Esophagus mucosa (tissue), 1 donor: ENCODE measurements around the gene FER. TPM values are rescaled to one million over a fixed set of nuclear protein-coding genes. Genes with fewer than 3 reads are reported as not detected.
"Not testable (repeated sequence)": the region's sequence is repeated elsewhere in the genome, so short reads cannot be mapped to it uniquely, and the experiment has no call there.

Experiments
- ATAC-seq: fragments of 200-7000 bp; cut with Tn5 transposase; one replicate; pipeline ENCODE4 v1.9.1; 2020
- total RNA-seq: library from RNA; stranded (reverse); gene quantifications from one replicate; pipeline ENCODE4 v1.2.4, GENCODE V29; 2023
- donor health status: DM: yes; HTN: yes; CAD: no.

The FER gene
- 20.4 TPM for total RNA-seq

DNA sequence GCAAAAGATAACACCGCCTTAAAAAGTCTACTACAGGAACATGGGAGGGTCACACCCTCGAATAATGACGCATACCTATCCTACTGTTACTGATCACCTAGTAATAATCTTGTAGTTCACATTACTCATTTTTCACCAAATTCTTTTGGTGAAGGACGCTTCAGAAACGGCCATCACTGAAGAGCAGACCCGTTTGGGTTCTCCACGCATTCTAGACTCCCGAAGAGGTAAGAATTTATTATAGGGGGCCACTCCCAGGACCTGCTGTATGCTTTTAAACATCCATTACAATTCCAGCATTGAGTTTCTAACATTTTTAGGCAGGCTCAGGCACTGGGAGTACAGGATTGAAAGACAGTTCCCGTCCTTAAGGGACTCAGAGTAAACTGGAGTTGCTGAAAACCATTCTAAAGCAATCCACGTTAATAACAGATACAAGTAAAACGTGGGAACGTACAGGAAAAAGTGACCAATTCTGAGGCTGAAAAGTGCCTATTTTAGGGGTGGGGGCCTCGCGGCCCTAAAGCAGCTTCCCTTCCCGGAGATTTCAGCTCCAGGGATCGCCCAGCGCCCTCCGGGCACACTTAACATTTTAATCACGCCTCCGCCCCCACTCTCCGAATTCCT is at the start of gene FER:
TSS of gene FER (plus strand) at position 124 of the 627 bp plus-strand sequence. CDS start 50,286 bp downstream, outside the sequence.
- peak; percentile 74 for ATAC-seq

DNA sequence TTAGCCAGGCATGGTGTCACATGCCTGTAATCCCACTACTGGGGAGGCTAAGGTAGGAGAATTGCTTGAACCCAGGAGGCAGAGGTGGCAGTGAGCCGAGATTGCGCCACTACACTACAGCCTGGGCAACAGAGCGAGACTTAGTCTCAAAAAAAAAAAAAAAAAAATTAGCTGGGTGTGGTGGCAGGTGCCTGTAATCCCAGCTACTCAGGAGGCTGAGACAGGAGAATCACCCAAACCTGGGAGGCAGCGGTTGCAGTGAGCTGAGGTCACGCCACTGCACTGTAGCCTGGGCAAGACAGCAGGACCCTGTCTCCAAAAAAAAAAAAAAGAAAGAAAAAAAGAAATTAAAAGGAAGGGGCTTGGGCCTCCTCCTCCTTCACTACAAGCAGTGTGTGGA is 47.3 kb upstream of the FER start:
- ATAC-seq, result not testable (repeated sequence)

DNA sequence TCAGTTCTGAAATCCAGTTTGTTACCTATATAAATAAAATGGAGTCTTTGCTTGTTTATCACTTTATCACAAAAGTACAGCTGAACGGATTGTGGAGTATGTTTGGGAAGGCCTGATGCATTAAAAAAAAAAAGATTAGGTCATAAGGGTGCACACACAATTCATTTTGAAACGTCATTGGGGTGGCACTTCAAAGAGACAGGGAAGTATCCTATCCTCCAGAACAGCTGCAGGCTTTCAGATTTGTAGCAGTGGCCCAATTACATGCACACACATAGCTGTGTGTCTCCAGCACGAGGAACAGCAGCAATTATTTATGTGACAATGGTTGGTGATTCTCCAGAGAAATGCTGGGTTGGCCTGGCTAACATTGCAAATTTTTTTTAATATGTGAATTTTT is 46.8 kb upstream of the FER start:
- no peak for ATAC-seq

DNA sequence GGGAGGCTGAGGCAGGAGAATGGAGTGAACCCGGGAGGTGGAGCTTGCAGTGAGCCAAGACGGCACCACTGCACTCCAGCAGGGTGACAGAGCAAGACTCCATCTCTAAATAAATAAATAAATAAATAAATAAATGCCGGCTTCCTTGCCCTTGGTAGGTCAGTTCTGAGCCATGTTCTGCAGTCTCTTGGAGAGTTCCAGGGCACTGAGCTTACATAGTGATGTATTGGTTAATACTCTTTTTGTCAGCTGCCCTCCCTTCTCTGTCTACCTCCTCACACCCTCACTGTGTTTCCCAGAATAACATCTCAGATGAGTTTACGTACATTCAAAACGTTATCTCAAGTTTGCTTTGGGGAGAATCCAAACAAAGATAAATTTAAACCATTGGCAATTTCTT is 45.2 kb upstream of the FER start:
- no peak for ATAC-seq

DNA sequence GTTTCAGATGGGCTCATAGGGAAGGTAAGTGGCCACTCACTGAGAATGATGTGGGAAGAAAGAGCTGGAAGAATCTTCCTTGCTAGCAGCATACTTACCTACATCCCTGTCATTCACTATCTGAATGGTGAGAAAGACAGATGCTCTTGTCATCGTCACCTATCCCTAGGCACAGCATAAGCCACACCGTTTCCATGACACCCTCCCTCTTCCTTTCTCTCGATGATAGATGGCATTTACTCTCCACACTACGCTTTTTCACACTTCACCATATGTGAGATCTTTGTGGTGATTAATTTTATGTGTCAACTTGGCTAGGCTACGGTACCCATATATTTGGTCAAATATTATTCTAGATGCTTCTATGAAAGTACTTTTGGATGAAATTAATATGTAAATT is 44.4 kb upstream of the FER start:
- no peak for ATAC-seq

DNA sequence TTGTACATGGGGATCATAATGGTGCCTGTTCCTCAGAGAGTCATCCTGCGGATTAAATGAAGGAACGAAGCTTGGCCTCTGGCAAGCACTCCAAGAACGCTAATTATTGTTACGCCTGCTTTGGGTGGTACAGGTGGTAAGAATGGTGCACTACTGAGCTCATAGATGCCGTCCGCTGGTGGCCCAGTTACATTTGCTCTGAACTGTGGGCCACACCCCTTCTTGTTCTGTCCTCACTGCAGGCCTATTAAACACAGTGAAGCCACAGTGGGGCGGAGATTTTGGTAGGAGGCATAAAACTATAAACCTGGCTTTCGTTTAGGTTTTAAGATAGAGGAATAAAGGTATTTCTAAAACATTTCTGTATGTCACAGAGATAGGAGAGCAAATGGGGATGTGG is 40.6 kb upstream of the FER start:
- ATAC-seq, result no peak

DNA sequence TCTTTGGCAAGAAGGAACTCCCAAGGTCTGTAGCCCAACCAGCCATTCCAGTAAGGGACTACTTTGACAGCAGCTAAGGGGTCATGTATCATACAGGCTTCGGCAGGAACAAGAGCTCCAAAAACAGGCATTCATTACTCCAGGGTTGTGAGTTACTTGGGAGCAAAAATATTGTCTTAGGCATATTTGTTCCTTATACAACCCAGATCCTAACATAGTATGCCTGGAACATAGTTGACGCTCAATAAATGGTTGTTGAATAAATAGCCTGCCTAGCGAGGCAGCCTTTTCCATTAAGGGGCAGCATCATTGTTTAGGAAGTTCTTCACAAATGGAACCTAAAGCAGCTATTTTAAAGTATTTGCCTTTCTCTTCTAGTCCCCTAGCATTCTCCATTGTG is 35.8 kb upstream of the FER start:
- ATAC-seq, result no peak

DNA sequence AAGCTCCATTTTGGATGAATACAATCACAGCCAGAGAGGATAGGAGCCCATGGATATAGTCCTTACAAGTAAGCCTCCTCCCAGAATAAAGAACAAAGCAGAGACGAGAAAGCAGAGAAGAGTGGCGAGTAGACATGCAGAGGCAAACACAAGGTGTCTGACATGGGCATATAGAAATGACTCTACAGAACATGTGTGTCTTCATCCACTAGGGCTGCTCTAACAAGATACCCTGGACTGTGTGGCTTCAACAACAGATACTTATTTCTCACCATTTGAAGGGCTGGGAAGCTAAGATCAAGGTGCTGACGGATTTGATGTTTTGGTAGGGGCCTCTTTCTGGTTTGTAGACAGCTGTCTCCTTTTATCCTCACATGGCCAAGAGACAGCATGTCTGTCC is 32.3 kb upstream of the FER start:
- no peak for ATAC-seq

DNA sequence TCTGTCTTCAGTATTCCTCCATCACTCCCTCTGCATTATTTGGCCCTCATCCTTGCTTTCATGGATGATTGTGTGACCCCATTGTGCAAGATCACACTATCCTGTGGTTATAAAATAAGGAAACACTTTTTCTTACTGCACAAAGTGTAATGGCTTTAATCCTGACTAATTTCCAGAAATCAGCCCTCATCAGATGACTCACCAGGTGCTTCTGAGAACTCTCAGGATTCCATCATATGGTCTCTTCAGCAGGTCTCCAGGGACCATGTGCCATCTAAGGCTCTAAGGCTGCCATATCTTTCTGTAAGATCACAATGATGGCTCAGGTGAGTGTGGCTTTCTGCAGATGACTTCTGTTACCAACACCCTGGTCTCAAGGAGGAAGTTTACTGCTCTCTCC is 27.3 kb upstream of the FER start:
- peak; percentile 26 for ATAC-seq

DNA sequence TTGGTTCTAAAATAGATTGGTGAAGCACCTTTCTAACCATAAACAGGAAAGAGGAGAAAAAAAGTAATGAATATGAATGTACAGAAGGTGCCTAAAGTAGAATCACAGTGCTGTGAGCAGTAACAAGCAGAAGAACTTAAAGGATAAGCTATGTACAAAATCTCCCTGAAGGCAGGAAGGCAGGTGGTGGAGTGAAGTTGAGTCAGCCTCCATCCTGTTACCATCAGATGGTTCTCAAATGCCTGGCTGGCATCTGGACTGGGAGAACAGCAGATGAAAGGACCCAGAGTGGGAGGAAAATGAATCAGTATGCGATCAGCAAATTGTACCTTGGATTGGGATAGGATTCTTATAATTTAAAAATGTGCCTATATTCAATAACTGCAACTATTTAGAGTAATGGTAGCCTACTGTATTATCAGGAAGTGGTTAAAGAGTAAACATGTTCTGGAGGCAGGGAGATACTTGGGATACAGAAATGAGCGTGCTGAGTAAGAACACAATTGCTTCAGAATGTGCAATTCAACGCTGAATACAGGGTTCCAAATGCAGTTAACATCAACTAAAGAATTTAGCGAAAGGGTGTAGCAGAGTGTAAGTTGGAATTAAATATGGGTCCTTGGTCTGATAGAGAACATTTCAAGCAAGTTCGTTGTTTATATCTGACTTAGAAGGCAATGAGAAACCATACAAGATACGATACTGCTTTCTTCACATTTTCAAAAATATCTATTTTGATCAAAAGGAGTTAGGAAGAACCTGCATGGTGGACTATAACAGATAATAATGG is 21.1 kb upstream of the FER start:
- no peak for ATAC-seq

DNA sequence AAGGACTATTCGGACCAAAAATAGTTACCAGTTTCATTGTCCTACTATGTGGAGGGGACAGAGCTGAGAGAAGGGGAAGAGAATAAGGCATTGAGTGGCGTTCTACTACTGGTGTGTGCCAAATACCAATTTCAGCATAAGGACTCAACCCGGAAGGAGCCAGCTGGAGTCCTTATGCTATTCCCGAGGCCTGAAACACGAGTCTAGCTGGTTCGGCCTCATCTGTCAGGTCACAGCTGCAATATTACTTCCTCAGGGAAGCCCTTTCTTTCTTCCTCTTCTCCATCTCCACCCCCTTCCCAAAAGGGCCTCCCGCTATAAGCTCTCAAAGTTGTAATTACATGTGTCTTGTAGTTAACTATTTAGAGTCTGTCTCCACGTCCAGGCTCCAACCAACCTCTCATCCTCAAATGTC is 20.5 kb upstream of the FER start:
- ATAC-seq, result peak; percentile 82

DNA sequence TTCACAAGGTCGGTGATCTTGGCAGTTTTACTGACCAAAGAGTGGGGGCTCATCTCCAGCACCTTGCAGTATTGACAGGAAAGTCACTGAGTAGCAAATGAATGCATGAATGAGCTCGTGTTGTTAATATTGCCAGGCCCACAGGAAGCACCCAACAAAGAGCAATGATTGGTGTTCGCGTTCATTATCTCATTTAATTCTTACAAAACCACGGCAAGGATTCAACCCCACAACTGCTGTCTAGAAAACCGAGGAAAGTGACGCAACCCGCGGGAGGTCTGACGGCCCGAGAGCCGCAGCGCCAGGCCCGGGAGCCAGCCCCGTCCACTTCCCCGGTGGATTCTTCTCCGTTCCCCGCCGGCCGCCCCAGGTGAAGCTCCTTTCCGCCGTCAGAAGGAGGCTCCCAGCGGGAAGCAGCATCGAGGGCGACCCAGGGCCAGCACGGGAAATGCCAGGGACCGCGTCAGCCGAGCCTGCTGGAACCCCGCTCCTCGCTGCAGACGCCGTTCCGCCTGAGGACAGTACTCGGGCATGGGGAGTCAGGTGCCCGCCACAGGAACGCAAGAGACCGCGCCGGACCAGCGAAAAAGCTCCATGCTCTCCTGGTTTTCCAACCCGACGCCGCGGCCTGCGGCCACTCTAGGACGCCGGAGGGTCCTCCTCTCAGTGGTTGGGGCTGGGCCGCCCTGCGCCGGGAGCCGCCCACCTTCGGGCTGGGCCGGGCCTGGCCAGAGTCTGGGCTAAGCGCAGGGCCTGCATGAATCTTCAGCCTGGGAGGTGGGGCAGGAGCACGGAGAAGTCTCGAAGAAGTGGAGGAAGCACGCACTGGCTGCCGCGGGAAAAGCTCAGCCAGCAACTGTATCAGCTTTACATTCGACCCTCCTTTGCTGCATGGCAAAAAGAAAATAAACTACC is 19.8 kb upstream of the FER start:
- peak; percentile 99 for ATAC-seq

DNA sequence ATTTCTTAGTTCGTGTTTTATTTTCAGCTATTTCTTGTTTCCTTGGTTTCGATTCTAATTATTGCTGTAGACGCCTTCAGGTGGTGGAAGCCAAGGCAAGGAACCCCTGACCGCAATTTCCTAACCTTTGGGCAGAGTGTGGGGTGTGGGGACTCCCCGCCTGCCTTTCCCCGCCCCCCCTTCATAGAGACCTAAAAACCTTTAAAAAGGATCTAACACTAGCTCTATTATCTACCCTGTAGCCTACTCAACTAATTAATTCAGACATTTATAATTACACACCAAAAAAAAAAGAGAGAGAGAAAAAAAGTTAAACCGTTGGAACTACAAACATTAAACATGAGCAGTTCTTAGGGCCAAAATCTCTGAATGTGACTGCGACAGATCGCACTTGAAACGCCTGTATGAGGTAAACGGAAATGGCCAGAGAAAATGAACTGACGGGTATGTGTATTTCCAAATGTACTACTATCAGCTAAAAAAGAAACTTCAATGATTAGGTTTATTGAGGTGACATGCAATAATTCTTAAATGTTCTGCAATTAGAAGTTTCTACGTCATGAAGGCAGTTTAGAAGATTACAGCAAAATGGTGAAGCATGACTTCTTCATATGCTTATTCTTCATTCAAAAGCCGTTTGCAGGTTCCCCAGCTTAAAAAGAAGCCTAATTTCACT is 19.0 kb upstream of the FER start:
- ATAC-seq, result peak; percentile 13

DNA sequence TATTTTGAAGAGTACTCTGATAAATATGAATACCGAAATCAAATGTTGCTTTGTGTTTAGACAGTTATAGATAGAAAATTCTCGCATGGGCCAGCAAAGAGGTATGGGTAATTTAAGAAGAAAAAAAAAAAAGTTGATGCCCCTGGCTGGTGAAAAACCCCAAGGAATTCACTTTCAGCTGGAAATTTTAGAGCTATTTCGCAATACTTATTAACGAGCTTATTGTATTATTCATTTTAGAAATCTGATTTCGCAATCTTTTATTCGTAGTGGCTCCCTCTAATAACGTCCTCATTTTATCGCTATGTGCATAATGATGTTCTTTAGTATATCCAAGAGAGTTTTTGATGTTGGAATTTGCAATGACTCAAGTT is 18.5 kb upstream of the FER start:
- no peak for ATAC-seq

DNA sequence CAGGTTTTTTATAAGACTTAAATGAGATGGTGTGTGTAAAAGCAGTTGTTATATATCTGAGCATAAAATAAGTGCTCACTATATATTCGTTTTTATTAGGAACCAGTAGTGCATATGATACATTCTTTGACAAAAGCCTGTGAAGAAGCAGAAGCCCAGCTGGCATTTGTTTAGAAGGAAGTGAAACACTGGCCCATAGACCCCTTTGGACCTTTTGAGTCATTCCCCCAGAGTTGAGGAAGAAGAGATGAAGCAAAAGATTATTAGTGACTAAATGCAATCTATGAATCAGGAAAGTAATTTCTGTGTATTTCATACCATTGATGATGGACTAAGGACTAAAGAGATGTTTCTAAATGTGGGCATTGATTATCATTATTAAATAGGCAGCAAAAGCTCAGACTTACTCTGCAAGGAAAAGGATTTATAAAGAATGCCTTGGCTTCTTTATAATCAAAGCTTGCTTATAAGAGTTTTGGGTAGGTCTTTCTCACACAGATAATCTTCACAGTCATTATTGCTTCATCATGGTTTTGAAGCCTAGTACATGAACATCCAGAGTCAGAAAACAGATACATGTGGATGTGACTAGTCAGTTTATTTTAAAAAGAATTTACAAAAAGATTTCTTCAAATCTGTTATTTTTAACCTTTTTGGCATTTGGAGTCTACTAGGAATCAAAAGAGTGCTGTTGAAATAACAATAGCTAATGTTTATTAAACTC is 16.9 kb upstream of the FER start:
- ATAC-seq, result no peak

DNA sequence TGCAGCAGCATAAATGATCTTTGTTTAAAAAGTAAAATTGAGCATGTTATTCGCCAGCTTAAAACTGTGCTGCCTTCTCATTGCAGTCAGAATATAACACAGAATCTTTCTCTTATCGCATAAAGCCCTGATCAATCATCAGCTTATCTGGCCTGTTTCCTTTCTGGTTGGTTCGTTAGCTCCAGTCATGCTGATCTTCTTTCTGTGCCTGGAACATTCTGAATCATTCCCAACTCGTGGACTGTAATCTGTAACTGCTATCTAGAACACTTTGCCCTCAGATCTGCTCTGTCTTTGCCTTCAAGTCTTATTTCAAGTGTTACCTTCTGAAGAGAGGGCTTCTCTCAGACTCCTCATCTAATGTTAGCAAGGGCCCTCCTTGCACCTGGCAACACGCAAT is 11.9 kb upstream of the FER start:
- no peak for ATAC-seq

DNA sequence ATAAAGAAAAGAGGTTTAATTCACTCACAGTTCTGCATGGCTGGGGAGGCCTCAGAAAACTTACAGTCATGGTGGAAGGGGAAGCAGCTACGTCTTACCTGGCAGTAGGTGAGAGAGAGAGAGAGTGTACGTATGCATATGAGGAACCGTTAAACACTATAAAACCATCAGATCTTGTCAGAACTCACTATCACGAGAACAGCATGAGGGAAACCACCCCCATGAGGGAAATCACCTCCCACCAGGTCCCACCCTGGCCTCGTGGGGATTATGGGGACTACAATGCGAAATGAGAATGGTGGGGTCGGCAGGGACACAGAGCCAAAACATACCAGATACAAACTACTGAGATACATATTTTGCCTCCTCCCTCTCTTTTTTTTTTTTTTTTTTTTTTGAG is 10.8 kb upstream of the FER start:
- no peak for ATAC-seq

DNA sequence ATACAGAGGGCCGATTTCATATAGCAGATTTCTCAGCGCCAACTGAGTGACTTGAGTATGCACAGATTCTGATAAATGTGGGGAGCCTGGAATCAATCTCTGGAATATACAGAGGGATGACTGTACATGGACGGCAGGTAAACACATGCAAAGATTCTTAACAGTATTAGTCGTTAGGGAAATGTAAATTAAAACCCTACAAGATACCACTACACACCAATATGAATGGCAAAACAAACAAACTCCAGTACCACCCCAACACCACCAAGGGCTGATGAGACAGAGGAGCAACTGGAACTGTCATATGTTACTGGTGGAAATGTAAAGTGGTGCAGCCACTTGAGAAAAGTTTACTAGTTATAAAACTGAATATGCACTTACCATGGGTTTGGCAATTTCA is 8.3 kb upstream of the FER start:
- no peak for ATAC-seq

DNA sequence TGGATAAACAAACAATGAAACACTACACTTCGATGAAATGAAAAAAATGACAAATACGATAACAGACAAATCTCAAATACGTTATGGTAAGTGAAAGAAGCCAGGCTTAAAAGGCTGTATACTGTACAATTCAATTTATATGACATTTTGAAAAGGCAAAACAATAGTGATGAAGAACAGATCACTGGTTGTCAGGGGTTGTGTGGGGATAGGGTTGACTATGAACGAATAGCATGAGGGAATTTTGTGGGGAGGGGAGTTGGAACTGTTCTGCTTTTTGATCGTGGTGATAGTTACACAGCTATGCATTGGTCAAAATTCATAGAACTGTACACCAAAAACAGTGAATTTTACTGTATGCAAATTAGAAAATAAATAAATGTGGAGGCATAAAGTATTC is 7.8 kb upstream of the FER start:
- no peak for ATAC-seq

DNA sequence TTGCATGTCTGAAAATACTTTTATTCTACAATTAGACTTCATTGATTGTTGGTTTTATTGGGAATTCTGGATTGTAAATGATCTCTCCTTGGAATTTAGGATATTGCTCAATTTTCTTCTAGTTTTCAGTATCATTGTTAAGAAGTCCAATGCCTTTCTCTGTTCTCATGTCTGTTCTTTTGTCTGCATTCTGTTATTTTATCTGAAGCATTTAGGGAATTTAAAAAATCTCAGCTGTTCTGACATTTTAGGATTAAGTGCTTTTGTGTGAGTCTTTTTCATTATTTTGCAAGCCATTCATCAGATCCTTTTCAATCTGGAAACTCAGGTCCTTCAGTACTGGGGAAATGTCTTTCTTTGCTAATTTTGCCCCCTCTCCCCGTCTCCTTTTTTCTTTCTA is 4.4 kb upstream of the FER start:
- ATAC-seq, result no peak

DNA sequence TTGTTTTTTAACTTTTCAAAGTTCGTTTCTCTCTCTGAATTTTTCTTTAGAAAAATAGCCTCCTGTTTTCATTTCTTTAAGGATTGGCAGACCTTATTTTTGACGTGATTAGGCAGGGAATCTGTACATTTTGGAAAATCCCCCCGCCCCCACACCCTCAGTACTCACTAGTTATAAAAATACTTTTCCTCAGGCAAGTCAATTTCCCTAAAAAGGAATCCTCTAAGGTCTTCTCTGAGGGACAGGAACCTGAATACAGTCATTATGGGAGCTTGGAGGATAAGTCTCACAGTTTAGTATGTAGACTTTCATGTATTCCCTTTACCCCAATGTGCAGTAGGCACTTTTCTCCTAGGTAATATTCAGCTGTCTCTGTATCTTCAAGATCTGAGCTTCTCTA is 3.9 kb upstream of the FER start:
- no peak for ATAC-seq

DNA sequence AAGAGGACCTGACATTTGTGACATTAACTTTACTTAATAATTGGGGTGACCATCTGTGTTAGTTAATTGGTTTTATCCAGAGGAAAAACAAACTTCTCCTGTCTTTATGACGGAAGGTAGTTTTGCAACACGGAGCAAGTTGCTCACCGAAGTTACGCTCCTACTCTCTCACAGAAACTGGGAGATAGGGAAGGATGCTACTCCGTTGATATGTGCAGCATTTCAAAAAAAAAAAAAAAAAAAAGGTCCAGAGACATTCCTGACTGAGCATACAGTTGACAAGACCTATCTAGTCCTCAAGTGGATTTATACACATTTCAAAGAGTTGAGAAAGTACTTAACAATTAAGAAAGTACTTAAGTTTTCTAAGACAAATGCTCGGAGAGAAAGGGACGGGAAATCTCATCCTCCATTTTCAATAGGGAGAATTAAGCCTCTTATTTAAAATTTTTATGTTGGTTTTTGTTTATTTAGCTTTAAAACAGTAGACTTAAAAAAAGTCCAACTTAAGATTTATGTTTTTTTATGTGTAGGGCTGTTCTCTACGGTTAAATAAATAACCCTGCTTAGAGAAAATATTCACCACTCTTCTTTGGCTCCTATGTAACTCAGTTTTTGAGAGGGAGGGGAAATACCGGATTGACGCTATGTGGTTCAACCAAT is 455 bp upstream of the FER start:
- ATAC-seq, result no peak
